ENCODE measurements around the gene RNF148.
"Not testable (repeated sequence)": the region's sequence is repeated elsewhere in the genome, so short reads cannot be mapped to it uniquely, and the experiment has no call there.

Gene RNF148

DNA sequence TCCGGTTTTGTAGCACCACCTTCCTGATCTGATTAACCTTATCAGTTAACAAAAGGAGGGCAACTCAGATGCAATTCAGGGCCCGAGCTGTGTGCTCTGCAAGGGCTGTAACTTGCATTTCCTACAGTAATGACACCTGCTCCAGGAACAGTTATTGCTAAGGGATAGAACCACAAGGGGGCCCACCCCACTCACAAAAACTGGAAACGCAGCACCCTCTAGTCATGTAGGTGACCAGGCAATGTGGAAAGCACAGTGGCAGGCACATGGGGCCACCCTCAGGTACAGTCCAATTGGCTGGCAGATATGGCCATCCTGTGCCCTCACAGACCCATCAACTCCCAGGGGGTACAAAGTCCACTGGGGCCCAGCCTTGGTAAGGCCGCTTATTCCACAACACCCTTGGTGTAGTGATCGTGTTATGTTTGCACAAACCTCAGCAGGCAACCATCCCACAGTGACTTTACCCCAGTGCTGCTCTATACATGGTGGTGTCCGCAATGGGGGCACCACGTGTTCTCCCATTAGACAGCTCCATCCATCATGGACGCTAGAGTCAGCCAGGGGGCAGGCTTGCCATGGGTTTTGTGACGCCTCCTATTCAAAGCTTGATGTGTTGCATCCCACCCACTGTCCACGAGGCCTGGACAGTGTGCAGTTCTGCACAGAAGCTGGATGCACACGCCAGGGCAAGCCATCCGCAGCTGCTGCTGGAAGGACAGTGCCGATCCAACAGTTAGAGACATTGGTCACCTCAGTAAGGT lies 13.2 kb downstream of the RNF148 start:
- DNase-seq, result no peak

- no peak for DNase-seq
Measured at GRCh38 chr7:122688400-122688998, 14.2 kb downstream of the RNF148 start.

GRCh38 chr7:122686360-122686878 lies 16.3 kb downstream of the RNF148 start:
- no peak for DNase-seq

- DNase-seq, result no peak
Measured at GRCh38 chr7:122684504-122684903, 18.2 kb downstream of the RNF148 start.

DNA sequence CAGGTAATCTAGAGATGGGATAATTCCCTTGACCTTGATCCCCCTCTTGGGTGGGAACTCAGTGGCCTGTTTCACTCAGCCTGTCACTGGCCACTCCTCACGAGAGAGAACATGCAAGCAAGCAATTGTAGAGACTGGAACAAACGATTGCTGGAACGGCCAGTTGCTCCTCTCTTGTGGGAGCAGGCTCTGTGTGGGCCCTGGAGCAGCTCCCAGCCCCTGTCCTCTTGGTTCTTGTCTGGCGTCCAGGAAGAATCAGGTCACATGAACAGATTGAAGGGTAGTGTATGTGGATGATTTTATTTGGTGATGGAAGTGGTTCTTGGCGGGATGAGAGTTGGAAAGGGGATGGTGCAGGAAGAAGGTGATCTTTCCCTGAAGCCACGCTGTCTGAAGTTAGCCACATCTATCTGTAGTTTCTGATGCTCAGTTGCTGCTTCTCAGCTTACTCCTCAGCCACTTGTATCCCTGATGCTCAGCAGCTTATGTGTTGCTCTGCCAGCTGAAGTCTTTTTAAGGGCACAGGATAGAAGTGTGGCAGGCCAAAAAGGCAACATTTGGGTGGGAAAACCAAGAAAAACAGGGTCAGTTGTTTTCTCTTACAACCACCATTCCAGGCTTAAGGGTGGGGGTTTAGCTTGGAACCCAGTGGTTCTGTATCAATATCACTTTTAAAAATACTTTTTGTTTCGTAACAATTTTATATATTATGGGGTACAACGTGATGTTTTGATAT lies 19.7 kb downstream of the RNF148 start:
- DNase-seq, result no peak

DNA sequence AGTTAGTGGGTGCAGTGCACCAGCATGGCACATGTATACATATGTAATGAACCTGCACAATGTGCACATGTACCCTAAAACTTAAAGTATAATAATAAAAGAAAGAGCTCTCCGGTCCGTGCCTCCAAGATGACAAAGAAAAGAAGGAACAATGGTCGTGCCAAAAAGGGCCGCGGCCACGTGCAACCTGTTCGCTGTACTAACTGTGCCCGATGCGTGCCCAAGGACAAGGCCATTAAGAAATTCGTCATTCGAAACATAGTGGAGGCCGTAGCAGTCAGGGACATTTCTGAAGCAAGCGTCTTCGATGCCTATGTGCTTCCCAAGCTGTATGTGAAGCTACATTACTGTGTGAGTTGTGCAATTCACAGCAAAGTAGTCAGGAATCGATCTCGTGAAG lies 21.5 kb downstream of the RNF148 start:
- not testable (repeated sequence) for DNase-seq

GRCh38 chr7:122679813-122680212 lies 22.9 kb downstream of the RNF148 start:
- no peak for DNase-seq

DNA sequence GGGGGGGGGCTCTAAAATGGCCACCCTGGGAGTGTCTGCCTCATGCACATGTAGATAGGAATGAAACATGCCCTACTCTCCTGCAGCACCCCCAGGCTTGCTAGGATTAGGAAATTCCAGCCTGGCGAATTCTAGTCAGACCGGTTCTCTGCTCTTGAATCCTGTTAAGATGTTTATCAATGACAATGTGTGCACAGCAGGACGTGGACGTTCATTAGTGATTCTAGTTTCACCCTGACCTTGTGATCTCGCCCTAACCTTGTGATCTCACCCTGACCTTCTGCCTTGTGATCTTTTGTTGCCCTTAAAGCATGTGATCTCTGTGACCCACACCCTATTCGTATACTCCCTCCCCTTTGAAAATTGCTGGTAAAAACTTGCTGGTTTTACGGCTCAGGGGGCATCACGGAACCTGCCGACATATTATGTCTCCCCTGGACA lies 23.4 kb downstream of the RNF148 start:
- not testable (repeated sequence) for DNase-seq

- DNase-seq, result no peak
Measured at GRCh38 chr7:122677149-122677548, 25.6 kb downstream of the RNF148 start.

- DNase-seq, result no peak
Measured at GRCh38 chr7:122676466-122676865, 26.3 kb downstream of the RNF148 start.

DNA sequence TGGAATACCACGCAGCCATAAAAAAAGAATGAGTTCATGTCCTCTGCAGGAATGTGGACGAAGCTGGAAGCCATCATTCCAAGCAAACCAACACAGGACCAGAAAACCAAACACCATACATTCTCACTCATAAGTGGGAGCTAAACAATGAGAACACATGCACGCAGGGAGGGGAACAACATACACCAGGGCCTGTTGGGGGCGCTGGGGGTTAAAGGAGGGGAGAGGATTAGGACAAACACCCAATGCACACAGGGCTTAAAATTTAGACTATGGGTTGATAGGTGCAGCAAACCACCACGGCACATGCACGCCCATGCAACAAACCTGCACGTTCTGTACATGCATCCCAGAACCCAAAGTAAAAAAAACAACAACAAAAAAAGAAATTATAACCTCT lies 27.1 kb downstream of the RNF148 start:
- DNase-seq, result no peak

GRCh38 chr7:122675011-122675410 lies 27.7 kb downstream of the RNF148 start:
- DNase-seq, result no peak

DNA sequence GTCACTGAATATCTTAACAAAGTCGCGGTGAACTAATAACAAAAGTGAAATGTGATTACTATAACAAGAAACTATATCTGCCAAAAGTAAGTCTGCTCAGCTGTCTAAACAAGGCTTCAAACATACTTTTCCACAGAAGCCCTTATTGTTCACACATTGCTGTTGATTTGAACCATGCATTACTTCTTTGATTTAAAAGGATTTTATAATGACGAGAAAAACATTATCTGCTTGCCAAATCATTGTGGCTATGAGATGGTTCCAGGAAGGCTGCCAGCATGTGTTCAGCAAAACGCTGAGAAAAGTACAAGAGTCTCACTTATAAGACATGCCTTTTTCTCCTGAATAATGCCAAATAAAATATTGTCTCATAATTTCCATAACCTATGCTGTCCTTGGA lies 28.2 kb downstream of the RNF148 start:
- DNase-seq, result no peak

DNA sequence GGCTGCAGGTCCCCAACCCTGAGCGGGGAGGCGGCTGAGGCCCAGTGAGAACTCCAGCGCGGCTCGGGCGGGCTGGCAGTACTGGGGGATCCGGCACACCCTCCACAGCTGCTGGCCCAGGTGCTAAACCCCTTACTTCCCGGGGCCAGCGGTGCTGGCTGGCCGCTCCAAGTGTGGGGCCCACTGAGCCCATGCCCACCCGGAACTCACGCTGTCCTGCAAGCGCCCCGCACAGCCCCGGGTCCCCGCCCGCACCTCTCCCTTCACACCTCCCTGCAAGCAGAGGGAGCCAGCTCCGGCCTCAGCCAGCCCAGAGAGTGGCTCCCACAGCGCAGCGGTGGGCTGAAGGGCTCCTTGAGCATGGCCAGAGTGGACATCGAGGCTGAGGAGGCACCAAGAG lies 28.8 kb downstream of the RNF148 start:
- DNase-seq, result no peak

DNA sequence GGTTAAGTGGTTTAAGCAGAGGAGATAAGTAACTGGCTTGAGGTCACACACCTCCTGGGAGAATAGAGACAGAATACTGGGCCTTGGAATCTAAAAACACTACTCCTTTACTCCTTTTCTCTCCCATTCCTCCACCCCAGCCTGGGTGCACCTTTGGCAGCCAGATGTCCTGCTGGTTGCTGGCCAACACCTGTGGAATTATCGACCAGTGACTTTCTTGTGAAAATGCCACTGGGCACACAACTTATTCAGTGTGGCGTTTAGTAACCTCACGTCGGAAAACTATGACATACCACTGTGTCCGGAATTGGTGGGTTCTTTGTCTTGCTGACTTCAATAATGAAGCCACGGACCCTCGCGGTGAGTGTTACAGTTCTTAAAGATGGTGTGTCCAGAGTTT lies 30.2 kb downstream of the RNF148 start:
- DNase-seq, result no peak

GRCh38 chr7:122663733-122664132 lies 39.0 kb downstream of the RNF148 start:
- no peak for DNase-seq

- DNase-seq, result no peak
Measured at GRCh38 chr7:122658856-122659255, 43.9 kb downstream of the RNF148 start.

GRCh38 chr7:122653685-122654084 lies 49.0 kb downstream of the RNF148 start:
- DNase-seq, result no peak

DNA sequence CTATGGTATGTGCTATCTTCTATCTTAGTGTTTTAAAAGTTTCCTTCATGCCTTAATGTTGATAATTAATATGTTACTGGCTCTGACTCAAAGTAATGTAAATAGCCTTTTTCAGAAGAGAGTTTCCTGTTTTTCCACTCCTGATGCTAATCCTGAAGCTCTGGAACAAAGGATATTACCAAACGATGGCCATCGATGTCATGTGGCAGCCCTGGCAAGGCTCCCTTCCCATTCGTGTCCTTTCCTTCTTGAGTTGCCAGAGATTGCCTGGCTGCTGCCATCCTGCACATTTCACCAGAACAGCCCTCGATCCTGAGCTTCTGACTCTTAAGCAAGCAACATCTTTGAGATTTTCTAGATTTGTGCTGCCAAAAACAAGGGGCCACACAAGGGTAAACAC lies 49.8 kb downstream of the RNF148 start:
- DNase-seq, result no peak
